Astrocyte of the cerebellum (primary cell): ENCODE results near the gene ST14.

Experiments used
- DNase-seq: peaks from one replicate; pipeline ENCODE4 v3.0.0-alpha.2; 2011; ENCODE audit warnings: low read depth
- H3K4me3 ChIP-seq: 2 replicates; pipeline ENCODE4 v1.5.1; 2011; ENCODE audit warnings: mild to moderate bottlenecking, low read depth, low read length, moderate library complexity
- in situ Hi-C: cut with HindIII; loops from 2 replicates; pipeline ENCODE4 v1.10.0; 2017; ENCODE audit warnings: low sequenced_read_pairs
- TF ChIP-seq, protein P1 (sequence below): IDR thresholded peaks from 2 replicates; pipeline ENCODE4 v1.5.1; 2012; ENCODE audit warnings: low read length, low read depth, moderate library complexity, mild to moderate bottlenecking; ENCODE audit errors: missing control alignments

The ST14 gene

DNA sequence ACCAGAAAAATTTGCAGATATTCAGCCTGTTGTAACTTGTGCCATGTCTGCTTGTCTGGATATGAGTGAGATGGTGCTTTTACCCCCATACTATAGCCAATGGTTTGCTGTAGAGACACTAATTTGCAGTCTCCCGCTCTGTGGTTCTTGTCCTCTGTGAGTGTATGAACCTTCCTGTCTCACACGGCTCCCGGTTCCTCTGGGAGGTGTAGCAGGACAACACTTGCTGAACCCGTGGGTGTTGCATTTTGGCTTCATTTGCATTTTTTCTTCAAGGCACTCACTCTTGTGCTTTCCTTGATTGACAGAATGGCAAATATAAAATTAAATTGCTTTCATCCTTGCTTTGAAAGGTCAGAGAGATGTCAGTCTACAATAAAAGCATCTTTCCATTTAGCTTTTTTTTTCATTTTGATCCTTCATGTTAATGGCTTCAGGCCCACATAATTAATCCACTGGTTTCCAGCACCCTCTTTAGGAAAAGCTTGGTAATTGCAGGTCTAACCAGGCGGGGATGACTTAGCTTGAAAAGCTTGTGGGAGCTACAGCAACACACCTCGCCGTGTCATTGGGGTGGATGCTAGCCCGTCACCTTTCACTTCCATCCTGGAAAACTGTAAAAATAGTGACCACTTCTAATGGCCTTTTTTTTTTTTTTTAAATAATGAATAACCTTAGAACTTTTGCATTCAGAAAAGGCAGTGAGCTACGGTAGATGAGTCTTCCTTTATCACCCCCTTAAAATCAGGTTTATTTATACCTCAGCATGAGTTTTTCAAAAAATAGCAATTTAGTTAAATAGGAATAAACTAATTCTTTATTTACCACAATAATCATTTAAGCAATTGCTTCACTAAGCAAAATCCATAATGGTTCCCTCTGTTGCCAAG lies 27.4 kb upstream of the ST14 start:
- TF ChIP-seq, protein P1, sequence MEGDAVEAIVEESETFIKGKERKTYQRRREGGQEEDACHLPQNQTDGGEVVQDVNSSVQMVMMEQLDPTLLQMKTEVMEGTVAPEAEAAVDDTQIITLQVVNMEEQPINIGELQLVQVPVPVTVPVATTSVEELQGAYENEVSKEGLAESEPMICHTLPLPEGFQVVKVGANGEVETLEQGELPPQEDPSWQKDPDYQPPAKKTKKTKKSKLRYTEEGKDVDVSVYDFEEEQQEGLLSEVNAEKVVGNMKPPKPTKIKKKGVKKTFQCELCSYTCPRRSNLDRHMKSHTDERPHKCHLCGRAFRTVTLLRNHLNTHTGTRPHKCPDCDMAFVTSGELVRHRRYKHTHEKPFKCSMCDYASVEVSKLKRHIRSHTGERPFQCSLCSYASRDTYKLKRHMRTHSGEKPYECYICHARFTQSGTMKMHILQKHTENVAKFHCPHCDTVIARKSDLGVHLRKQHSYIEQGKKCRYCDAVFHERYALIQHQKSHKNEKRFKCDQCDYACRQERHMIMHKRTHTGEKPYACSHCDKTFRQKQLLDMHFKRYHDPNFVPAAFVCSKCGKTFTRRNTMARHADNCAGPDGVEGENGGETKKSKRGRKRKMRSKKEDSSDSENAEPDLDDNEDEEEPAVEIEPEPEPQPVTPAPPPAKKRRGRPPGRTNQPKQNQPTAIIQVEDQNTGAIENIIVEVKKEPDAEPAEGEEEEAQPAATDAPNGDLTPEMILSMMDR, result peak; percentile 86
- no peak overlapping the region for H3K4me3 ChIP-seq
- DNase-seq, result peak; percentile 50
- in situ Hi-C loops, result no loop called here

DNA sequence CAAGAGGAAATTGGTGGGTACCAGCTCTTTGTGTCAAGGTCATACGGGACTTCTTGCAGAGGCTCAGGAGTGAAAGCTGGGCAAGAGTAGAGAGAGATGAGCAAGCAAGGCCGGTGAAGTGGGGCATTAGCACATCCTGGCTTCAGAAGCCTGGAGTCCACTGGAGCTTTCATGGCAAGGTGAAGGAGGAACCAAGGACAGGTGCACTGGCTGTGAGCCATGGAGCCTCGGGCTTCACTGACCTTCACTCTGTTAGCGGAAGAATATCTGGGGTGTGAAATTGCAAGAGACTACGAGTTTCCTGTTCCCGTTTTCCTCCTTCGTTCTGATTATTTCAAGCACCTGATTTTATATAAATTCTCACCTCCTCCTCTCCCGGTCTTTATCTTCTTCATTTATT lies 25.9 kb upstream of the ST14 start:
- no peak for DNase-seq
- H3K4me3 ChIP-seq, result no peak overlapping the region
- in situ Hi-C loops, result no loop called here
- TF ChIP-seq, protein P1, result no peak

DNA sequence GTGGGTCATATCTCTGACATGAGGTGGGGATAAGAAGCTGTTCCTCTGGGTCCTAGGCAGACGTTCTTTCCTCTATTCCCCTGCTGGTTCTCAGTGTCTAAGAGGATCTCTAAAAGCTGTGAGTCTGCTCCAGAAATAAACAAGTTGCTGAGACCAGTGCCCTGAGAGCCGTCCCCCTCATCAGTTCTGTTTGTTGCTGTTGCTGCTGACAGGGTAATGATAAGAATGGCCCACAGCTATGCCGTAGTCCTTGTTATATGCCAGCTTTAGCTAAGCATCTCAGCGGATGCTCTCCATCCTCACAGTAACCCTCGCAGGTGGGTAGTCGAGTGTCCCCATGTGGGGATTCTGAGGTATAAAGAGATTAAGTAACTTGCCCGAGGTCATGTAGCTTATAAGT lies 23.5 kb upstream of the ST14 start:
- in situ Hi-C loops, result loop anchor here (5.0 kb wide), 1 partner anchor 219 kb away; no protein-coding TSS in a partner anchor
- TF ChIP-seq, protein P1, result no peak
- no peak for DNase-seq
- H3K4me3 ChIP-seq, result no peak overlapping the region

DNA sequence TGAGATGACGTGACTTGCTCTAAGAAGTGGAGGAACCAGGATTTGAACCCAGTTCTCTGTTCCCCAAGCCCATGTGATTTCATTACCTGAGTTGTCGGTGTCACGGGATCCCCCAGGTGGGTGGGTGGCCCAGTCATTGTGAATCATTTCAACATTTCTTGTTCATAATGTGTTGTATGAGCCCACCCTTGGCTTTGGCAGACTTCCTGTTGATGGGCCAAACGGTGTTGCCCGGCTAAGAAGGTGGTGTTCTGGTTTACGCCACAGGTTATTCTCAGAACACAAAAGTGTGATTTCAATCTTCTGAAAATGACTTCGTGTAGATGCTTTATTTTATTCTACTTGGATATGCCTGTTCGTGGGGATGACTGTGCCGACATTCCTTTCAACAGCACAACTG lies 21.6 kb upstream of the ST14 start:
- in situ Hi-C loops, result loop anchor here (5.0 kb wide), 1 partner anchor 221 kb away; no protein-coding TSS in a partner anchor
- TF ChIP-seq, protein P1, result no peak
- H3K4me3 ChIP-seq, result no peak overlapping the region
- DNase-seq, result no peak

GRCh38 chr11:130139401-130139800 lies 20.2 kb upstream of the ST14 start:
- no peak overlapping the region for H3K4me3 ChIP-seq
- TF ChIP-seq, protein P1, result no peak
- DNase-seq, result no peak
- in situ Hi-C loops, result loop anchor here (5.0 kb wide), 1 partner anchor 222 kb away; no protein-coding TSS in a partner anchor

DNA sequence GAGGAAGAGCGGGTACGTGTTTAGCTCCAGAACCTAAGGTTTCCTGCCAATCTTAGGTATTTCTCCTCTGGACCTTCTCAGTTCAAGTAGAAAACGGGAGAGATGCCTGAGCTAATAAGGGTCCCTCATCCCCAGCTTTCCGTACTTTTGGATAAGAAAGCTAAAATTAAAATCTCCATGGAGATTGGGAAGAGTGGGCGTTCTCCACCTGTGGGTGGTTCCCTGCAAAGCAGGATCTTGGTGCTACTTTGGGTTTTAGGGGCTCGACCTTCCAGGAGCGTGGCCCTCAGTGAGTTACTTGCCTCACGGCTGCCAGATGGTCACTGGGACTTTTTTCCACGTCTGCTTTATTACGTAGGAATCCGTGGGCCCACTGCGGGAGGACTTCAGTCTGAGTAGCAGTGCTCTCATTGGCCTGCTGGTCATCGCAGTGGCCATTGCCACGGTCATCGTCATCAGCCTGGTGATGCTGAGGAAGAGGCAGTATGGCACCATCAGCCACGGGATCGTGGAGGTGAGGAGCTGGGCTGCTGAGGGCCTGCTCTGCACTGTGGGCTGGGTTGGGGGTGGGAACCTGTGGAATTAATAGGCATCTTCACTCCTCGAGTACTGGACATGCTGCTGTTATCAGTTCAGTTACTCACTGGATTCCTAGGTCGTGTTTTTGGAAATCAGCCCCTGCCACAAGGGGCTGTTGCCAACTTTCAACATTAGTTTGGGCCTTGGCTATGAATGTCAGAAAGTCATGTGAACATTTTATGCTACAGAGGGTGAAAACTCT lies 17.8 kb upstream of the ST14 start:
- peak; percentile 31 for DNase-seq
- H3K4me3 ChIP-seq, result no peak overlapping the region
- TF ChIP-seq, protein P1, result no peak
- in situ Hi-C loops, result no loop called here
